Measurements from ENCODE around the gene TBCK. TPM values are rescaled to one million over a fixed set of nuclear protein-coding genes. Genes with fewer than 3 reads are reported as not detected.

Gene TBCK
- total and polyA plus RNA-seq, 2 donors (not counting 3 experiments of a cell fraction or from before 2014, with no cell fraction given) = 18.2 to 38.6 TPM

DNA sequence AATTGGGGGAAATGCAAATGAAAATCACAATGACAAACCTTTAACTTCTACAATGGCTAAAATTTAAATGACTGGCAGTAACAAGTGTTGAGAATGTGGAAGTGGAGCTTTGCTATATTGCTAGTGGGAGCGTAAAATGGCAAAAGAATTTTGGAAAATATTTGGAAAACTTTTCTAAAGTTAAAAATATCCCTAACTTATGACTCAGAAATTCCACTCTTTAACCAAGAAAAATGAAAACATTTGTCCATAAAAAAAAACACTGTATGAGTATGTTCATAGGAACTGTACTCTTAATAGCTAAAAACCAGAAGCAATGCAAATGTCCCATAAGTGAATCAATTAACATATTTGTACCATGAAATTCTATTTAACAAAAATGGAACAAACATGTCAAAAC is 3.6 kb downstream of the TBCK start:
- Histone ChIP-seq H3K36me3 (ENCODE audit: control insufficient read depth in 2 of 2, extremely low read depth in 1 of 2, insufficient read depth in 2 of 2, low read length in 2 of 2) (no peaks in the 10 kb centered on the region), H3K4me3 (replicated peaks in 1 of 3; ENCODE audit: insufficient read depth in 1 of 3, low read depth in 1 of 3, low read length in 3 of 3) (no peak overlapping the region), H3K9me3 (replicated peaks; ENCODE audit: control insufficient read depth, insufficient read depth, low read length) (no peaks in the 10 kb centered on the region), H4K20me1 (replicated peaks; ENCODE audit: control insufficient read depth, extremely low read depth, insufficient read depth, low read length) (no peaks in the 10 kb centered on the region), H3K9ac (replicated peaks; ENCODE audit: extremely low read depth, insufficient read depth, low read length) (no peak overlapping the region), H3K4me2 (ENCODE audit: insufficient read depth, low read length) (no peak overlapping the region), H3K4me1 (ENCODE audit: control insufficient read depth, extremely low read depth, insufficient read depth, low read length) (peaks cover 14% of the 10 kb centered on the region), H3K27ac (ENCODE audit: insufficient read depth, low read depth, low read length) (no peak overlapping the region), H3K9me1 (replicated peaks; ENCODE audit: control insufficient read depth, extremely low read depth, insufficient read depth, low read length) (no peaks in the 10 kb centered on the region), H2AFZ (ENCODE audit: low read depth, low read length) (no peak overlapping the region), H3K27me3 (ENCODE audit: control insufficient read depth in 2 of 2, insufficient read depth in 2 of 2, low read length in 2 of 2) (no peaks in the 10 kb centered on the region), H3K79me2 (ENCODE audit: control insufficient read depth, insufficient read depth, low read length) (peaks cover 23% of the 10 kb centered on the region)
- FAIRE-seq (no peak), DNase-seq (ENCODE audit: low read depth, low spot score) (no peak)
- ChIA-PET CTCF (no interaction called here), POLR2A (no interaction called here)
- intact Hi-C loops (cut with micrococcal nuclease) = no loop called here
- dilution Hi-C loops (cut with MboI; ENCODE audit: extremely low pct_ligation_motif_present, low sequenced_read_pairs) = no loop called here
- TF ChIP-seq FOS (IDR thresholded peaks at IDR 0.05; ENCODE audit: borderline replicate concordance, insufficient read depth, low read length) = no peak
- TF ChIP-seq, protein P1, sequence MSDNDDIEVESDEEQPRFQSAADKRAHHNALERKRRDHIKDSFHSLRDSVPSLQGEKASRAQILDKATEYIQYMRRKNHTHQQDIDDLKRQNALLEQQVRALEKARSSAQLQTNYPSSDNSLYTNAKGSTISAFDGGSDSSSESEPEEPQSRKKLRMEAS (IDR thresholded peaks at IDR 0.05; ENCODE audit: insufficient read depth, insufficient read length) = no peak
- TF ChIP-seq POLR2A (IDR thresholded peaks at IDR 0.05; ENCODE audit: low read depth, low read length) = no peak
- TF ChIP-seq EZH2 (IDR thresholded peaks at IDR 0.05; ENCODE audit: borderline replicate concordance, low read depth, low read length, severe bottlenecking) = no peak
- no peak for TF ChIP-seq CTCF (IDR thresholded peaks at IDR 0.05; ENCODE audit: extremely low read depth in 1 of 2, insufficient read depth in 1 of 2, low read depth in 1 of 2, low read length in 2 of 2)
- no peak for TF ChIP-seq MYC (IDR thresholded peaks at IDR 0.05; ENCODE audit: low read depth, low read length)
- no peak for TF ChIP-seq POLR2AphosphoS5 (IDR thresholded peaks at IDR 0.05; ENCODE audit: insufficient read depth, low read depth, low read length)
- no peak for TF ChIP-seq GATA2 (IDR thresholded peaks at IDR 0.05; ENCODE audit: insufficient read depth, insufficient read length, low read depth, low read length)
- no TSS peak for BruUV-seq (replicated peaks)
